K562 (cell line): ENCODE data around the gene GPATCH11. TPM values are rescaled to one million over a fixed set of nuclear protein-coding genes. Genes with fewer than 3 reads are reported as not detected.

Experiments used
- CBFA2T3 ChIP-seq: fragments of 450-650 bp; IDR thresholded peaks from 2 replicates; pipeline ENCODE4 v1.6.1; 2017
- CREBBP ChIP-seq: IDR thresholded peaks from one replicate; pipeline ENCODE4 v1.6.1; 2012; ENCODE audit warnings: low read depth, mild to moderate bottlenecking, control low read depth, inconsistent platforms, low read length
- CXXC5 ChIP-seq: fragments of 250-450 bp; sonication (Bioruptor Pico); IDR thresholded peaks from 2 replicates; pipeline ENCODE4 v1.8.0; 2022; ENCODE audit warnings: inconsistent platforms, mild to moderate bottlenecking, moderate library complexity
- GABPA ChIP-seq: fragments of 200-800 bp; sonication (Bioruptor generic); conservative IDR thresholded peaks from 2 replicates; pipeline ENCODE4 v1.6.1; 2016; ENCODE audit warnings: low read depth, missing genetic modification characterization, missing compliant biosample characterization
- HDAC3 ChIP-seq: fragments of 450-650 bp; IDR thresholded peaks from 2 replicates; pipeline ENCODE4 v1.6.1; 2018; ENCODE audit warnings: borderline replicate concordance, mild to moderate bottlenecking, moderate library complexity; ENCODE audit not compliant: partially characterized antibody
- HDAC8 ChIP-seq: fragments of 450-650 bp; IDR thresholded peaks from 2 replicates; pipeline ENCODE4 v1.6.1; 2016; ENCODE audit warnings: mild to moderate bottlenecking, missing genetic modification characterization, moderate library complexity, missing compliant biosample characterization
- HIVEP1 ChIP-seq: fragments of 250-450 bp; sonication (Bioruptor Pico); IDR thresholded peaks from 2 replicates; pipeline ENCODE4 v1.4.0; 2020; ENCODE audit warnings: mild to moderate bottlenecking
- KAT8 ChIP-seq: fragments of 450-650 bp; IDR thresholded peaks from 2 replicates; pipeline ENCODE4 v1.6.1; 2016; ENCODE audit warnings: low read depth, mild to moderate bottlenecking
- MCM3 ChIP-seq: fragments of 450-650 bp; IDR thresholded peaks from 2 replicates; pipeline ENCODE4 v1.6.1; 2016
- NR2F6 ChIP-seq: fragments of 450-650 bp; formaldehyde crosslinking; IDR thresholded peaks from 2 replicates; pipeline ENCODE4 v1.4.0; 2020; ENCODE audit warnings: mild to moderate bottlenecking
- POLR2A ChIP-seq: fragments of 450-650 bp; conservative IDR thresholded peaks from 2 replicates; pipeline ENCODE4 v1.6.1; 2016
- POLR3A ChIP-seq: IDR thresholded peaks from 2 replicates; pipeline ENCODE4 v1.6.1; 2011; ENCODE audit warnings: borderline replicate concordance, mild to moderate bottlenecking, moderate library complexity; ENCODE audit not compliant: insufficient read length, insufficient read depth; ENCODE audit errors: extremely low read depth
- POU5F1 ChIP-seq: fragments of 150-350 bp; IDR thresholded peaks from 2 replicates; pipeline ENCODE4 v1.6.1; 2014; ENCODE audit warnings: borderline replicate concordance, low read length, low read depth, mild to moderate bottlenecking; ENCODE audit not compliant: partially characterized antibody
- PYGO2 ChIP-seq: fragments of 450-650 bp; IDR thresholded peaks from 2 replicates; pipeline ENCODE4 v1.6.1; 2016; ENCODE audit warnings: mild to moderate bottlenecking, missing genetic modification characterization, moderate library complexity, missing compliant biosample characterization
- RCOR1 ChIP-seq, 2 experiments: IDR thresholded peaks; 2 replicates each; pipeline ENCODE4 v1.6.1; 2012; ENCODE audit warnings: low read depth in 2 of 2, low read length in 2 of 2, borderline replicate concordance in 1 of 2, improper control_type of control experiment in 1 of 2
- U2AF1 ChIP-seq: fragments of 200-400 bp; formaldehyde crosslinking; optimal IDR thresholded peaks from 2 replicates; pipeline ENCODE3; 2017; ENCODE audit warnings: mild to moderate bottlenecking, low read depth, low read length, moderate library complexity
- YBX1 ChIP-seq: fragments of 450-650 bp; IDR thresholded peaks from 2 replicates; pipeline ENCODE4 v1.7.1; 2016; ENCODE audit warnings: mild to moderate bottlenecking
- ZC3H4 ChIP-seq: sonication (generic); formaldehyde crosslinking; IDR thresholded peaks from 2 replicates; pipeline ENCODE4 v1.9.0; 2021; ENCODE audit warnings: missing genetic modification reagents, borderline replicate concordance
- ZNF253 ChIP-seq: fragments of 250-450 bp; sonication (Bioruptor Pico); conservative IDR thresholded peaks from 2 replicates; pipeline ENCODE4 v1.6.1; 2021; ENCODE audit warnings: mild to moderate bottlenecking
- ZNF316 ChIP-seq: fragments of 450-650 bp; IDR thresholded peaks from 2 replicates; pipeline ENCODE4 v1.6.1; 2016
- polyA plus RNA-seq, 8 experiments: library from polyadenylated mRNA; depleted of rRNA in 4 of 8; stranded (reverse) in 5 of 8; unstranded in 3 of 8; fragments of >200 nt; fragmentation: Nextera tagmentation in 2 of 8; fragmentation: Illumina TruSeq in 1 of 8; extraction: Ambion mirVana in 2 of 8; extraction: Trizol in 1 of 8; gene quantifications; 2 replicates each; pipeline versions ENCODE4 v1.2.1 to v1.2.3, GENCODE V29; 2011 to 2014; ENCODE audit warnings: inconsistent platforms in 1 of 8, missing spikeins in 1 of 8
- total RNA-seq, 7 experiments: library from RNA; depleted of rRNA in 6 of 7; stranded (reverse); fragments of >200 nt in 6 of 7; fragmentation: Illumina TruSeq in 2 of 7; extraction: Trizol in 2 of 7; gene quantifications; 2 replicates each; pipeline versions ENCODE4 v1.2.1 to v1.2.3, GENCODE V29; 2011 to 2021; ENCODE audit warnings: low replicate concordance in 1 of 7
- TF ChIP-seq, protein P1 (sequence below), 2 experiments: fragments of 450-650 bp in 1 of 2; sonication (generic) in 1 of 2; formaldehyde crosslinking in 1 of 2; IDR thresholded peaks in 1 of 2; conservative IDR thresholded peaks in 1 of 2; 2 replicates each; pipeline versions ENCODE4 v1.6.1 to v1.8.1; 2016 to 2023; ENCODE audit warnings: mild to moderate bottlenecking in 2 of 2, moderate library complexity in 2 of 2, inconsistent platforms in 1 of 2, missing genetic modification reagents in 1 of 2
- TF ChIP-seq, protein P2 (sequence below): fragments of 450-650 bp; IDR thresholded peaks from 2 replicates; pipeline ENCODE4 v1.6.1; 2016; ENCODE audit warnings: antibody characterized with exemption
- TF ChIP-seq, protein P3 (sequence below): fragments of 450-650 bp; IDR thresholded peaks from 2 replicates; pipeline ENCODE4 v1.7.0; 2016; ENCODE audit warnings: borderline replicate concordance
- TF ChIP-seq, protein P4 (sequence below): conservative IDR thresholded peaks from 2 replicates; pipeline ENCODE4 v1.6.1; 2011; ENCODE audit warnings: low read depth, mild to moderate bottlenecking, low read length; ENCODE audit not compliant: control insufficient read depth

GPATCH11 gene
- total and polyA plus RNA-seq, 9 of the 15 experiments (the other 6 are each of a cell fraction or from before 2014, with no cell fraction given) = 7.9 to 23.9 (median 15.2) TPM

DNA sequence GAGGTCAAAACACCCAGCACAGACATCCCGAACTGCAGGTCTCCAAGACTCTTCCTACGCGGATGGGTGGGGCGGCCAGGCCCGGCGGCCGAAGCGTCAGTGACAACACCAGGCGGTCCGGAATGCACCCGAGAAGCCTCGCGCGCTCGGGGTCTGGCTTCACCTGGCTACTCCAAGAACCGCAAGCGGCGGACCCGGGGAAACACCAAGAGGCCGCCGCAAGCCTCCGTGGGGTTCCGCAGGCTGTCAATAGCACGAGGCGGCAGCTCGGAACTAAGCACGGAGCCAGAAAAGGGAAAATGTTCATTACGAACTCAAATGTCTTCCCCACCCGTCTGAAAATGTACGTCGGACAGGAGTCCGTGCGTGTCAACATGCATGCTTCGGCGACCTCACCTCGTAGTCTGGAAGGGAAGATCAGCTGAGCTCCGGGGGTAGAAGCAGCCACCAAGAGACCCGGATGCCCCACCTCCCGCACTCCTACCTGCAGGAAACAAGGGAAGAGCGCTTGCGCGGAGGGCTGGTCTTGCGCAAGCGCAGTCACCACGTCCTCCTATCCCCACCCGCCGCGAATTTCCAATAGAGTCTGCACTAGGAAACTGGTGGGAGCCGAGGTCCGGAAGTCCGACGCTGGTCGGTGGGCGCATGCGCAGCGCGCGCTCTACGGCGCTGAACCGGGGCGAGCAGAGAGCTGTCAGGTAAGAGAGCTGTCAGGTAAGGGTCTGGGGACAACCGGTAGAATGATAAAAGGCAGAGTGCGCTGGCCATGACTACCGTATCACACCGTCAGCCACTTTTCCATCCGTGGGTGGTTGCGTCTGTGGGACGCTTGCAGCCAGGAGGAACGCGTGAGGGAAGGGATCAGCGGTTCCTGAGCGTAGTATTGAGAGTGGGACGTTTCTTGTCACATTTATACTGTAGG lies at the start of gene GPATCH11, which contains the start of gene HEATR5B (continued):
- TF ChIP-seq CBFA2T3 (no peak; the same call in 1 of the 2 replicates), POLR2A (peak; percentile 87), HDAC3 (no peak), U2AF1 (no peak), NR2F6 (CRISPR knock-in tag) (no peak), HIVEP1 (CRISPR knock-in tag) (no peak), POU5F1 (no peak), GABPA (peak; percentile 62; the same call in 1 of the 2 replicates), KAT8 (no peak), MCM3 (no peak), ZC3H4 (CRISPR knock-in tag) (no peak), ZNF253 (CRISPR knock-in tag) (no peak), CREBBP (no peak), CXXC5 (CRISPR knock-in tag) (peak; percentile 44; the same call in 1 of the 2 replicates), YBX1 (no peak), POLR3A (no peak), ZNF316 (no peak), PYGO2 (no peak), RCOR1 (IDR thresholded peaks at IDR 0.05; ENCODE audit: borderline replicate concordance in 1 of 2, low read depth in 2 of 2, low read length in 2 of 2) (no peak), HDAC8 (tag) (no peak)
- TF ChIP-seq, protein P1, sequence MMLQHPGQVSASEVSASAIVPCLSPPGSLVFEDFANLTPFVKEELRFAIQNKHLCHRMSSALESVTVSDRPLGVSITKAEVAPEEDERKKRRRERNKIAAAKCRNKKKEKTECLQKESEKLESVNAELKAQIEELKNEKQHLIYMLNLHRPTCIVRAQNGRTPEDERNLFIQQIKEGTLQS (IDR thresholded peaks at IDR 0.05) = no peak
- TF ChIP-seq, protein P1 (CRISPR knock-in tag; conservative IDR thresholded peaks at IDR 0.05) = no peak
- TF ChIP-seq, protein P2, sequence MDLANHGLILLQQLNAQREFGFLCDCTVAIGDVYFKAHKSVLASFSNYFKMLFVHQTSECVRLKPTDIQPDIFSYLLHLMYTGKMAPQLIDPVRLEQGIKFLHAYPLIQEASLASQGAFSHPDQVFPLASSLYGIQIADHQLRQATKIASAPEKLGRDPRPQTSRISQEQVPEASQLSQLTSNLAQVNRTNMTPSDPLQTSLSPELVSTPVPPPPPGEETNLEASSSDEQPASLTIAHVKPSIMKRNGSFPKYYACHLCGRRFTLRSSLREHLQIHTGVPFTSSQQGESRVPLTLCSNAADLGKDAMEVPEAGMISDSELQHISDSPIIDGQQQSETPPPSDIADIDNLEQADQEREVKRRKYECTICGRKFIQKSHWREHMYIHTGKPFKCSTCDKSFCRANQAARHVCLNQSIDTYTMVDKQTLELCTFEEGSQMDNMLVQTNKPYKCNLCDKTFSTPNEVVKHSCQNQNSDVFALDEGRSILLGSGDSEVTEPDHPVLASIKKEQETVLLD = peak; percentile 98
- TF ChIP-seq, protein P3, sequence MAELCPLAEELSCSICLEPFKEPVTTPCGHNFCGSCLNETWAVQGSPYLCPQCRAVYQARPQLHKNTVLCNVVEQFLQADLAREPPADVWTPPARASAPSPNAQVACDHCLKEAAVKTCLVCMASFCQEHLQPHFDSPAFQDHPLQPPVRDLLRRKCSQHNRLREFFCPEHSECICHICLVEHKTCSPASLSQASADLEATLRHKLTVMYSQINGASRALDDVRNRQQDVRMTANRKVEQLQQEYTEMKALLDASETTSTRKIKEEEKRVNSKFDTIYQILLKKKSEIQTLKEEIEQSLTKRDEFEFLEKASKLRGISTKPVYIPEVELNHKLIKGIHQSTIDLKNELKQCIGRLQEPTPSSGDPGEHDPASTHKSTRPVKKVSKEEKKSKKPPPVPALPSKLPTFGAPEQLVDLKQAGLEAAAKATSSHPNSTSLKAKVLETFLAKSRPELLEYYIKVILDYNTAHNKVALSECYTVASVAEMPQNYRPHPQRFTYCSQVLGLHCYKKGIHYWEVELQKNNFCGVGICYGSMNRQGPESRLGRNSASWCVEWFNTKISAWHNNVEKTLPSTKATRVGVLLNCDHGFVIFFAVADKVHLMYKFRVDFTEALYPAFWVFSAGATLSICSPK = no peak
- TF ChIP-seq, protein P4, sequence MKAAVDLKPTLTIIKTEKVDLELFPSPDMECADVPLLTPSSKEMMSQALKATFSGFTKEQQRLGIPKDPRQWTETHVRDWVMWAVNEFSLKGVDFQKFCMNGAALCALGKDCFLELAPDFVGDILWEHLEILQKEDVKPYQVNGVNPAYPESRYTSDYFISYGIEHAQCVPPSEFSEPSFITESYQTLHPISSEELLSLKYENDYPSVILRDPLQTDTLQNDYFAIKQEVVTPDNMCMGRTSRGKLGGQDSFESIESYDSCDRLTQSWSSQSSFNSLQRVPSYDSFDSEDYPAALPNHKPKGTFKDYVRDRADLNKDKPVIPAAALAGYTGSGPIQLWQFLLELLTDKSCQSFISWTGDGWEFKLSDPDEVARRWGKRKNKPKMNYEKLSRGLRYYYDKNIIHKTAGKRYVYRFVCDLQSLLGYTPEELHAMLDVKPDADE = peak; percentile 67
